MM.1S (cell line): Measurements from ENCODE around the gene SLC25A41.

ENCODE experiments used
- DNase-seq: peaks from one replicate; pipeline ENCODE4 v3.0.0-alpha.2; 2015
- H2AFZ ChIP-seq: fragments of 300-600 bp; sonication (generic); 2 replicates; pipeline ENCODE4 v1.6.0; 2016; ENCODE audit warnings: antibody characterized with exemption, low read length
- H3F3A ChIP-seq: fragments of 300-600 bp; sonication (generic); 2 replicates; pipeline ENCODE4 v1.6.1; 2016; ENCODE audit warnings: mild to moderate bottlenecking, antibody characterized with exemption, low read length, moderate library complexity, mixed read lengths; ENCODE audit not compliant: insufficient read depth
- H3K27ac ChIP-seq: fragments of 300-600 bp; sonication (generic); 2 replicates; pipeline ENCODE4 v1.5.1; 2016; ENCODE audit warnings: mild to moderate bottlenecking, low read length
- H3K27me3 ChIP-seq: fragments of 300-600 bp; sonication (generic); replicated peaks from 2 replicates; pipeline ENCODE4 v1.6.0; 2016; ENCODE audit warnings: low read length; ENCODE audit not compliant: insufficient read depth
- H3K36me3 ChIP-seq: fragments of 300-600 bp; sonication (generic); replicated peaks from 2 replicates; pipeline ENCODE4 v1.6.1; 2016; ENCODE audit warnings: mild to moderate bottlenecking, low read length, mixed read lengths; ENCODE audit not compliant: insufficient read depth
- H3K4me1 ChIP-seq: fragments of 300-600 bp; sonication (generic); 2 replicates; pipeline ENCODE4 v1.6.1; 2016; ENCODE audit warnings: low read length, mixed read lengths
- H3K4me2 ChIP-seq: fragments of 300-600 bp; sonication (generic); 2 replicates; pipeline ENCODE4 v1.6.0; 2016; ENCODE audit warnings: low read depth, low read length
- H3K4me3 ChIP-seq: fragments of 300-600 bp; sonication (generic); 2 replicates; pipeline ENCODE4 v1.5.1; 2016; ENCODE audit warnings: low read length, mixed read lengths
- H3K79me2 ChIP-seq: fragments of 300-600 bp; sonication (generic); 2 replicates; pipeline ENCODE4 v1.6.1; 2016; ENCODE audit warnings: mixed run types, low read length, mixed read lengths
- H3K9ac ChIP-seq: fragments of 300-600 bp; sonication (generic); 2 replicates; pipeline ENCODE4 v1.6.1; 2016; ENCODE audit warnings: low read length, mixed read lengths
- H3K9me2 ChIP-seq: fragments of 300-600 bp; sonication (generic); replicated peaks from 2 replicates; pipeline ENCODE4 v1.6.1; 2016; ENCODE audit warnings: mild to moderate bottlenecking, low read length, mixed read lengths; ENCODE audit not compliant: insufficient read depth
- H3K9me3 ChIP-seq: fragments of 300-600 bp; sonication (generic); replicated peaks from 2 replicates; pipeline ENCODE4 v1.6.1; 2016; ENCODE audit warnings: mild to moderate bottlenecking, low read length, mixed read lengths; ENCODE audit not compliant: insufficient read depth
- H4K20me1 ChIP-seq: fragments of 300-600 bp; sonication (generic); 2 replicates; pipeline ENCODE4 v1.6.1; 2016; ENCODE audit warnings: mild to moderate bottlenecking, low read length, moderate library complexity, mixed read lengths; ENCODE audit not compliant: insufficient read depth
- EZH2 ChIP-seq: fragments of 300-600 bp; sonication (generic); optimal IDR thresholded peaks from 2 replicates; pipeline ENCODE3; 2017; ENCODE audit warnings: low read depth, mild to moderate bottlenecking, antibody characterized with exemption, low read length, mixed read lengths
- EZH2phosphoT487 ChIP-seq: fragments of 300-600 bp; sonication (generic); IDR thresholded peaks from 2 replicates; pipeline ENCODE4 v1.6.1; 2018; ENCODE audit warnings: antibody characterized with exemption, low read length
- TF ChIP-seq, protein P1 (sequence below): fragments of 300-600 bp; sonication (generic); IDR thresholded peaks from 2 replicates; pipeline ENCODE4 v1.5.1; 2016; ENCODE audit warnings: antibody characterized with exemption, low read length, mixed read lengths

The SLC25A41 gene

DNA sequence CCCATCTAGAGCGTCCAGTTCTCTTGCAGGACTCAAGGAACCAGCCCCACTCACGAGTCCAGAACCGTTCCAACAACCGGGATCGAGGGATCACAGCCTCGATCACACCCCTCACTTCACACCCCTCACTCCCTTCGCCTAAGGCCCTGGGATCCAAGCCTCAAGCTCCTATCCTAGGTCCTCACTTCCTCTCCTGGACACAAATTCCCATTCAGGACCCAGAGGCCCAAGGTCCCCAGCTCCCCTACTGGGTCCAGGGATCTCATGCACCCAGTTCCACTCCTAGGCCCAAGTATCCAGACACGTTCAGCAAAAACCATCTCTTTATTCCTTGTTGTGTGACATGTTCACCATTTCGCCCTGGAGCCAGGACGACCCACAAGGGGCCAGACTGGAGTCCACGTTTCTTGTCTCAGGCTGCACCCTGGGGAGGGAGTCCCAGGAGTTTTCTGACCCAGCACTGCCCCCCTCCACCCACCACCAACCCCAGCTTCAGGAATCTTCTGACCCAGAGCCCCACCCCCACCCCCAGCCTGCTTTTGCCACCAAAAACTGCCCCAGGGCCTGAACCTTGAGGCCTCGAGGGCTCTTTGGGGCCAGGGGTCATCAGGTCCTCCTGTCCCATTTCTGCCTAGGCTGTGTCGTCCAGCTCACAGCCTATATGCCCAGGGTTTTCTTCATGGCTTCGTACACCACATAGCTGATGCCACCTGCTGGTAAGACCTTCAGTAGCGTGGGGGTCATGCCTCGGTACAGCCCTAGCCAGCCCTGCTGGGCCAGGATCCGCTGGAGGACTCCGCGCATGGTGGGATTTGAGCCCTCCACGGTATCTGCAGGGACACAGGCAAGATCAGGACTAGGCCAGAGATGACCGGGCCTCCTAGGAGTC is 7.6 kb downstream of the SLC25A41 start:
- H3K9me3 ChIP-seq = no peaks in the 10 kb centered on the region
- H3K4me3 ChIP-seq = peak overlapping the region; percentile 31; the same call in 1 of the 2 replicates
- no peak for DNase-seq
- peaks cover 30% of the 10 kb centered on the region for H4K20me1 ChIP-seq
- peak overlapping the region; percentile 73 for H2AFZ ChIP-seq
- peaks cover 32% of the 10 kb centered on the region for H3K79me2 ChIP-seq
- peak overlapping the region; percentile 14; the same call in 1 of the 2 replicates for H3K27ac ChIP-seq
- H3K27me3 ChIP-seq = peaks cover 7% of the 10 kb centered on the region; the same call in 1 of the 2 replicates
- peak overlapping the region; percentile 2; the same call in 1 of the 2 replicates for H3K9ac ChIP-seq
- TF ChIP-seq, protein P1, sequence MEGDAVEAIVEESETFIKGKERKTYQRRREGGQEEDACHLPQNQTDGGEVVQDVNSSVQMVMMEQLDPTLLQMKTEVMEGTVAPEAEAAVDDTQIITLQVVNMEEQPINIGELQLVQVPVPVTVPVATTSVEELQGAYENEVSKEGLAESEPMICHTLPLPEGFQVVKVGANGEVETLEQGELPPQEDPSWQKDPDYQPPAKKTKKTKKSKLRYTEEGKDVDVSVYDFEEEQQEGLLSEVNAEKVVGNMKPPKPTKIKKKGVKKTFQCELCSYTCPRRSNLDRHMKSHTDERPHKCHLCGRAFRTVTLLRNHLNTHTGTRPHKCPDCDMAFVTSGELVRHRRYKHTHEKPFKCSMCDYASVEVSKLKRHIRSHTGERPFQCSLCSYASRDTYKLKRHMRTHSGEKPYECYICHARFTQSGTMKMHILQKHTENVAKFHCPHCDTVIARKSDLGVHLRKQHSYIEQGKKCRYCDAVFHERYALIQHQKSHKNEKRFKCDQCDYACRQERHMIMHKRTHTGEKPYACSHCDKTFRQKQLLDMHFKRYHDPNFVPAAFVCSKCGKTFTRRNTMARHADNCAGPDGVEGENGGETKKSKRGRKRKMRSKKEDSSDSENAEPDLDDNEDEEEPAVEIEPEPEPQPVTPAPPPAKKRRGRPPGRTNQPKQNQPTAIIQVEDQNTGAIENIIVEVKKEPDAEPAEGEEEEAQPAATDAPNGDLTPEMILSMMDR = peak; percentile 12; the same call in 1 of the 2 replicates
- TF ChIP-seq EZH2phosphoT487 = no peak
- H3K4me1 ChIP-seq = peaks cover 10% of the 10 kb centered on the region
- H3K4me2 ChIP-seq = peak overlapping the region; percentile 48
- 0 out of 2 replicates have a peak, but pooled peaks cover 9% of the 10 kb centered on the region for H3K36me3 ChIP-seq
- H3F3A ChIP-seq = no peaks in the 10 kb centered on the region
- no peaks in the 10 kb centered on the region for H3K9me2 ChIP-seq

GRCh38 chr19:6424939-6425731 is 8.4 kb downstream of the SLC25A41 start:
- Histone ChIP-seq H3K27me3 (peaks cover 7% of the 10 kb centered on the region; the same call in 1 of the 2 replicates), H3K79me2 (peaks cover 40% of the 10 kb centered on the region), H3K4me2 (peak overlapping the region; percentile 48), H3K4me1 (peaks cover 10% of the 10 kb centered on the region), H3K9me3 (no peaks in the 10 kb centered on the region), H3K9me2 (no peaks in the 10 kb centered on the region), H3K36me3 (peaks cover 17% of the 10 kb centered on the region), H3K4me3 (peak overlapping the region; percentile 31; the same call in 1 of the 2 replicates), H3F3A (no peaks in the 10 kb centered on the region), H3K27ac (peak overlapping the region; percentile 14; the same call in 1 of the 2 replicates), H3K9ac (peak overlapping the region; percentile 2; the same call in 1 of the 2 replicates), H2AFZ (peak overlapping the region; percentile 73), H4K20me1 (peaks cover 37% of the 10 kb centered on the region)
- DNase-seq = peak; percentile 100
- TF ChIP-seq EZH2phosphoT487 = no peak
- TF ChIP-seq, protein P1 = no peak
- no peak for TF ChIP-seq EZH2

GRCh38 chr19:6424195-6424938 is 9.2 kb downstream of the SLC25A41 start, which contains the start of gene KHSRP:
Gene KHSRP, minus strand, starts transcription at chr19:6424811. Its CDS starts 110 bp downstream, at chr19:6424701.
- Histone ChIP-seq H3K4me2 (peak within 1 kb of the TSS; percentile 89), H2AFZ (peak within 1 kb of the TSS; percentile 73), H3K9me2 (no peaks in the 10 kb centered on the region), H3K9me3 (no peaks in the 10 kb centered on the region), H3K27ac (peak within 1 kb of the TSS; percentile 14; the same call in 1 of the 2 replicates), H3K4me3 (peak within 1 kb of the TSS; percentile 94), H3K79me2 (peaks cover 48% of the 10 kb centered on the region), H3K4me1 (peaks cover 10% of the 10 kb centered on the region), H3F3A (no peaks in the 10 kb centered on the region), H3K36me3 (peaks cover 22% of the 10 kb centered on the region), H3K27me3 (no peaks in the 10 kb centered on the region), H3K9ac (peak within 1 kb of the TSS; percentile 89), H4K20me1 (peaks cover 42% of the 10 kb centered on the region)
- TF ChIP-seq EZH2phosphoT487 = no peak
- no peak for TF ChIP-seq EZH2
- TF ChIP-seq, protein P1 = no peak
- DNase-seq = peak; percentile 13
